ENCODE data around the gene TMCO6. TPM values are rescaled to one million over a fixed set of nuclear protein-coding genes. Genes with fewer than 3 reads are reported as not detected.
"Not testable (repeated sequence)": the region's sequence is repeated elsewhere in the genome, so short reads cannot be mapped to it uniquely, and the experiment has no call there.

Gene TMCO6
- polyA plus RNA-seq, 1 experiment, result 7.5 TPM

- no peak for TF ChIP-seq CTCF (IDR thresholded peaks at IDR 0.05; ENCODE audit: insufficient read depth, low read depth, low read length)
- ChIA-PET POLR2A (no interaction called here), CTCF (interaction anchor here (0.6 to 2.9 kb wide), 2 partner anchors 49 to 261 kb away, joined by 3 to 15 read pairs; no protein-coding TSS in a partner anchor)
- H3K27me3 ChIP-seq (ENCODE audit: control insufficient read depth, insufficient read depth, low read length), result no peaks in the 10 kb centered on the region
- H3K36me3 ChIP-seq (ENCODE audit: control insufficient read depth, insufficient read depth, low read length), result no peaks in the 10 kb centered on the region
- DNase-seq (ENCODE audit: low read depth), result no peak
- H3K4me3 ChIP-seq (ENCODE audit: low read depth, low read length), result no peak overlapping the region
These were observed 5.8 kb upstream of the TMCO6 start for GRCh38 chr5:140633501-140633900.

- ChIA-PET POLR2A (no interaction called here), CTCF (interaction anchor here (0.8 to 2.9 kb wide), 8 partner anchors 13 to 271 kb away, joined by 3 to 15 read pairs (median 4); partner anchors contain the start of genes APBB3, IK and NDUFA2)
- H3K36me3 ChIP-seq (ENCODE audit: control insufficient read depth, insufficient read depth, low read length), result no peaks in the 10 kb centered on the region
- no peaks in the 10 kb centered on the region for H3K27me3 ChIP-seq (ENCODE audit: control insufficient read depth, insufficient read depth, low read length)
- TF ChIP-seq CTCF (IDR thresholded peaks at IDR 0.05; ENCODE audit: insufficient read depth, low read depth, low read length), result no peak
- no peak for DNase-seq (ENCODE audit: low read depth)
- H3K4me3 ChIP-seq (ENCODE audit: low read depth, low read length), result no peak overlapping the region
These were observed 5.1 kb upstream of the TMCO6 start for GRCh38 chr5:140634103-140634502.

- DNase-seq (ENCODE audit: low read depth), result no peak
- POLR2A ChIA-PET, result no interaction called here
- Histone ChIP-seq H3K36me3 (ENCODE audit: control insufficient read depth, insufficient read depth, low read length) (no peaks in the 10 kb centered on the region), H3K4me3 (ENCODE audit: low read depth, low read length) (no peak overlapping the region), H3K27me3 (ENCODE audit: control insufficient read depth, insufficient read depth, low read length) (no peaks in the 10 kb centered on the region)
- no peak for TF ChIP-seq CTCF (IDR thresholded peaks at IDR 0.05; ENCODE audit: insufficient read depth, low read depth, low read length)
- CTCF ChIA-PET, result interaction anchor here (0.6 to 2.9 kb wide), 19 partner anchors 12 to 277 kb away, joined by 3 to 15 read pairs (median 4); partner anchors contain the start of genes APBB3, EIF4EBP3, IK and NDUFA2
These were observed 3.7 kb upstream of the TMCO6 start for GRCh38 chr5:140635291-140636257.

- no peak for TF ChIP-seq CTCF (IDR thresholded peaks at IDR 0.05; ENCODE audit: insufficient read depth, low read depth, low read length)
- H3K4me3 ChIP-seq (ENCODE audit: low read depth, low read length), result no peak overlapping the region
- ChIA-PET CTCF (no interaction called here), POLR2A (no interaction called here)
- no peaks in the 10 kb centered on the region for H3K27me3 ChIP-seq (ENCODE audit: control insufficient read depth, insufficient read depth, low read length)
- DNase-seq (ENCODE audit: low read depth), result no peak
- H3K36me3 ChIP-seq (ENCODE audit: control insufficient read depth, insufficient read depth, low read length), result peaks cover 4% of the 10 kb centered on the region; the same call in 1 of the 2 replicates
These were observed 1.7 kb upstream of the TMCO6 start for GRCh38 chr5:140637371-140638100.

GRCh38 chr5:140638898-140639147 lies 428 bp upstream of the TMCO6 start:
- CTCF ChIA-PET, result interaction anchor here (1.1 to 1.5 kb wide), 7 partner anchors 18 to 276 kb away, joined by 3 to 8 read pairs (median 3); no protein-coding TSS in a partner anchor
- POLR2A ChIA-PET; H3K36me3 ChIP-seq (ENCODE audit: control insufficient read depth, insufficient read depth, low read length); H3K27me3 ChIP-seq (ENCODE audit: control insufficient read depth, insufficient read depth, low read length); DNase-seq (ENCODE audit: low read depth): not testable (repeated sequence)
- peak overlapping the region; percentile 62 for H3K4me3 ChIP-seq (ENCODE audit: low read depth, low read length)

Measured in BJ (cell line).